ENCODE data around the gene RPS18.

Gene RPS18

GRCh38 chr6:33315793-33316602 is 44.1 kb downstream of the RPS18 start:
- no peak for DNase-seq

GRCh38 chr6:33316603-33317418 is 44.9 kb downstream of the RPS18 start:
- no peak for DNase-seq

- DNase-seq: no peak
Observed at GRCh38 chr6:33317419-33317668, 45.5 kb downstream of the RPS18 start.

GRCh38 chr6:33317669-33318425 is 46.0 kb downstream of the RPS18 start, which contains the start of gene ZBTB22:
TSS of gene ZBTB22 (minus strand) at chr6:33317744. CDS start at chr6:33316916, 828 bp downstream.
- peak; percentile 98 for DNase-seq

GRCh38 chr6:33318426-33319073 is 46.7 kb downstream of the RPS18 start:
- DNase-seq: no peak

- no peak for DNase-seq
Observed at GRCh38 chr6:33319939-33320314, 48.1 kb downstream of the RPS18 start.

- no peak for DNase-seq
Observed at GRCh38 chr6:33320315-33321181, 48.7 kb downstream of the RPS18 start.

GRCh38 chr6:33321227-33321626 is 49.4 kb downstream of the RPS18 start:
- DNase-seq: no peak

GRCh38 chr6:33323623-33323948 is 51.7 kb downstream of the RPS18 start:
- peak in 1 of 2 experiments; percentile 23 for DNase-seq

GRCh38 chr6:33324125-33324524 is 52.2 kb downstream of the RPS18 start:
- no peak for DNase-seq

Measured in activated CD4-positive, alpha-beta T cell treated with anti-CD3 and anti-CD28 coated beads, Interleukin-2, amount 50 U/mL, for 48 hours (primary cell).